HepG2 (cell line): ENCODE measurements around the gene TIMM13.

Experiments
- NFRKB ChIP-seq: fragments of 450-650 bp; IDR thresholded peaks from 2 replicates; pipeline ENCODE4 v1.6.1; 2017
- PCBP1 ChIP-seq: fragments of 200-400 bp; formaldehyde crosslinking; IDR thresholded peaks from 2 replicates; pipeline ENCODE4 v1.6.1; 2017; ENCODE audit warnings: mild to moderate bottlenecking, low read depth, low read length, borderline replicate concordance
- REST ChIP-seq, 2 experiments: IDR thresholded peaks; 2 replicates each; pipeline ENCODE4 v1.6.1; 2011 to 2012; ENCODE audit warnings: low read length in 2 of 2, borderline replicate concordance in 1 of 2, low read depth in 1 of 2, mild to moderate bottlenecking in 1 of 2, moderate library complexity in 1 of 2

GRCh38 chr19:2427429-2428320 lies at the start of gene TIMM13:
- no peak; the same call in 1 of the 2 replicates for TF ChIP-seq PCBP1
- no peak for TF ChIP-seq NFRKB
- no peak for TF ChIP-seq REST (IDR thresholded peaks at IDR 0.05; ENCODE audit: borderline replicate concordance in 1 of 2, low read depth in 1 of 2, low read length in 2 of 2)
